22Rv1 (cell line): ENCODE data around the gene CKB.

ENCODE experiments used
- ZFX ChIP-seq: fragments of 450-650 bp; IDR thresholded peaks from 2 replicates; pipeline ENCODE4 v1.6.1; 2017; ENCODE audit warnings: antibody characterized with exemption, borderline replicate concordance
- TF ChIP-seq, protein P1 (sequence below): fragments of 450-650 bp; IDR thresholded peaks from 2 replicates; pipeline ENCODE4 v1.5.1; 2017; ENCODE audit warnings: mild to moderate bottlenecking

DNA sequence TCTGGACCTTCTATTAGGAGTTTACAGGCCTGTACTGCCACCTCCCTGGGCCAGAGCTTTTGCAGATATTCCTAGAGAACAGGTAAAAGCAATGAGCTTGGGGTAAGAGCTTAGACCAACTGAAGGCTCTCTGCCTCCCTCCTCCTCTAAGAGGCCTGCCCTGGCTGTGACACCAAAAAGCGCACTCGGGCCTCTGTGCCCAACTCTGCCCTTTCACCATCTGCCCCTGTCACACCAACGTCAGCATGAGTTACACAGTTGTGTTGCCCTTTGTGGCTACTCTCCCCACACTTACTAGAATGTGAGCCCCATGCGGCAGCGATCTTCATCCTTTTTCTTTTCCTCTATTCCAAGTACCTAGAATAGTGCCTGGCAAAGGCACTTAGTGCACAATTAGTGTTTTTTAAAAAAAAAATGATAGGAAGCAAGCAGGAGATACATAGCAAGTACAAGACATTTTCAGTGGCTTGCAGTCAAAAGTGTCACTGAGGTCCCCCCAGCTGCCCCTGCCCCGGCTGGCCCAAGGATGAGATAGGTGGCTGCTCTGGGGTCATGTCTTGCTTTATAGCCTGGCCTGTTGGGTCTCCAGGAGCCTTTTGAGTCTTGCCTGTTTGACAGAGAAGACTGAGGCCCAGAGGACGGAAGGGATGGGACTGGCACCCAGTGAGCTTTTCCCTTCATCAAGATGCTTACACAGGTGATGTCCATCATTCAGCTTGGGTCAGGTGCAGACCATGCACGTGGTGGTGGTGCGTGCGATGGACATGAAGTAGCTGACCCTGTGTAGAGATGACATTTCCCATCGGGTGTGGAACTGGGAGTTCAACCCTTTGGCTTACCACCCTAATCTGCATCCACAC is 12.5 kb downstream of the CKB start:
- TF ChIP-seq, protein P1, sequence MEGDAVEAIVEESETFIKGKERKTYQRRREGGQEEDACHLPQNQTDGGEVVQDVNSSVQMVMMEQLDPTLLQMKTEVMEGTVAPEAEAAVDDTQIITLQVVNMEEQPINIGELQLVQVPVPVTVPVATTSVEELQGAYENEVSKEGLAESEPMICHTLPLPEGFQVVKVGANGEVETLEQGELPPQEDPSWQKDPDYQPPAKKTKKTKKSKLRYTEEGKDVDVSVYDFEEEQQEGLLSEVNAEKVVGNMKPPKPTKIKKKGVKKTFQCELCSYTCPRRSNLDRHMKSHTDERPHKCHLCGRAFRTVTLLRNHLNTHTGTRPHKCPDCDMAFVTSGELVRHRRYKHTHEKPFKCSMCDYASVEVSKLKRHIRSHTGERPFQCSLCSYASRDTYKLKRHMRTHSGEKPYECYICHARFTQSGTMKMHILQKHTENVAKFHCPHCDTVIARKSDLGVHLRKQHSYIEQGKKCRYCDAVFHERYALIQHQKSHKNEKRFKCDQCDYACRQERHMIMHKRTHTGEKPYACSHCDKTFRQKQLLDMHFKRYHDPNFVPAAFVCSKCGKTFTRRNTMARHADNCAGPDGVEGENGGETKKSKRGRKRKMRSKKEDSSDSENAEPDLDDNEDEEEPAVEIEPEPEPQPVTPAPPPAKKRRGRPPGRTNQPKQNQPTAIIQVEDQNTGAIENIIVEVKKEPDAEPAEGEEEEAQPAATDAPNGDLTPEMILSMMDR, result no peak
- no peak for TF ChIP-seq ZFX
